GM23338 (cell line): Measurements from ENCODE around the gene EDEM1. TPM values are rescaled to one million over a fixed set of nuclear protein-coding genes. Genes with fewer than 3 reads are reported as not detected.

Experiments used
- ATAC-seq: fragments of 200-7000 bp; cut with Tn5 transposase; 3 replicates; pipeline ENCODE4 v1.9.1; 2020
- DNase-seq: peaks from one replicate; pipeline ENCODE4 v3.0.0-alpha.2; 2015; ENCODE audit warnings: low spot score
- H2AFZ ChIP-seq: fragments of 200-600 bp; sonication (generic); 2 replicates; pipeline ENCODE4 v1.8.0; 2016; ENCODE audit warnings: antibody characterized with exemption, mild to moderate bottlenecking, moderate library complexity
- H3F3A ChIP-seq: fragments of 200-600 bp; sonication (generic); replicated peaks from 2 replicates; pipeline ENCODE4 v1.8.0; 2017; ENCODE audit warnings: antibody characterized with exemption, mixed run types, low read depth
- H3K27ac ChIP-seq: fragments of 200-600 bp; sonication (generic); 2 replicates; pipeline ENCODE4 v1.6.1; 2016; ENCODE audit warnings: low read depth
- H3K27me3 ChIP-seq: fragments of 200-600 bp; sonication (generic); 2 replicates; pipeline ENCODE4 v1.8.0; 2016; ENCODE audit warnings: mild to moderate bottlenecking, mixed run types, moderate library complexity; ENCODE audit not compliant: insufficient read depth
- H3K36me3 ChIP-seq: fragments of 200-600 bp; sonication (generic); 2 replicates; pipeline ENCODE4 v1.8.0; 2016; ENCODE audit warnings: mild to moderate bottlenecking; ENCODE audit not compliant: insufficient read depth
- H3K4me1 ChIP-seq: fragments of 200-600 bp; sonication (generic); 2 replicates; pipeline ENCODE4 v1.8.0; 2016; ENCODE audit warnings: mild to moderate bottlenecking, moderate library complexity; ENCODE audit not compliant: insufficient read depth
- H3K4me2 ChIP-seq: fragments of 200-600 bp; sonication (generic); 2 replicates; pipeline ENCODE4 v1.7.1; 2017; ENCODE audit warnings: mixed run types
- H3K4me3 ChIP-seq: fragments of 200-600 bp; sonication (generic); 2 replicates; pipeline ENCODE4 v1.6.1; 2016; ENCODE audit warnings: mixed run types
- H3K79me2 ChIP-seq: fragments of 200-600 bp; sonication (generic); replicated peaks from 2 replicates; pipeline ENCODE4 v1.8.0; 2017; ENCODE audit warnings: mild to moderate bottlenecking; ENCODE audit not compliant: insufficient read depth
- H3K9me2 ChIP-seq: fragments of 200-600 bp; sonication (generic); 2 replicates; pipeline ENCODE4 v1.8.0; 2017; ENCODE audit not compliant: insufficient read depth
- H4K20me1 ChIP-seq: fragments of 200-600 bp; sonication (generic); replicated peaks from 2 replicates; pipeline ENCODE4 v1.8.0; 2017; ENCODE audit warnings: mild to moderate bottlenecking; ENCODE audit not compliant: insufficient read depth
- H3K27ac Mint-ChIP-seq: 2 replicates; pipeline ENCODE4 v1.8.0; 2020; ENCODE audit warnings: inconsistent platforms, mild to moderate bottlenecking, moderate library complexity, mixed read lengths
- H3K27me3 Mint-ChIP-seq: 3 replicates; pipeline ENCODE4 v1.8.0; 2022; ENCODE audit warnings: low read depth, mild to moderate bottlenecking, moderate library complexity, mixed read lengths, inconsistent platforms; ENCODE audit not compliant: insufficient read depth, poor library complexity
- H3K36me3 Mint-ChIP-seq: 3 replicates; pipeline ENCODE4 v1.8.0; 2021; ENCODE audit warnings: low read depth, mild to moderate bottlenecking, inconsistent platforms, moderate library complexity, mixed read lengths
- H3K4me1 Mint-ChIP-seq: 3 replicates; pipeline ENCODE4 v1.8.0; 2020; ENCODE audit warnings: mild to moderate bottlenecking, inconsistent platforms, mixed read lengths
- H3K4me3 Mint-ChIP-seq: 3 replicates; pipeline ENCODE4 v1.8.0; 2021; ENCODE audit warnings: moderate library complexity, mild to moderate bottlenecking, inconsistent platforms, mixed read lengths
- H3K9me3 Mint-ChIP-seq: 3 replicates; pipeline ENCODE4 v1.8.0; 2020; ENCODE audit warnings: moderate library complexity, mild to moderate bottlenecking, inconsistent platforms, mixed read lengths
- CREB1 ChIP-seq: fragments of 250-450 bp; sonication (Bioruptor Pico); IDR thresholded peaks from 2 replicates; pipeline ENCODE4 v1.5.0; 2020; ENCODE audit warnings: low read depth, mild to moderate bottlenecking, moderate library complexity
- CTCF ChIP-seq, 2 experiments: fragments of 200-600 bp in 1 of 2; sonication (generic) in 1 of 2; conservative IDR thresholded peaks; 2 replicates each; pipeline versions ENCODE4 v1.5.1 to v1.6.1; 2016 to 2017; ENCODE audit warnings: antibody characterized with exemption in 2 of 2, low read depth in 2 of 2, mild to moderate bottlenecking in 2 of 2, moderate library complexity in 1 of 2
- EZH2 ChIP-seq: fragments of 200-600 bp; sonication (generic); IDR thresholded peaks from one replicate; pipeline ENCODE4 v1.8.0; 2017; ENCODE audit warnings: antibody characterized with exemption, mild to moderate bottlenecking, low read depth; ENCODE audit not compliant: unreplicated experiment
- JUNB ChIP-seq: IDR thresholded peaks from one replicate; pipeline ENCODE4 v1.6.1; 2016; ENCODE audit warnings: antibody characterized with exemption; ENCODE audit not compliant: unreplicated experiment
- NANOG ChIP-seq: IDR thresholded peaks from 2 replicates; pipeline ENCODE4 v1.6.1; 2016; ENCODE audit warnings: antibody characterized with exemption, borderline replicate concordance
- POLR2AphosphoS5 ChIP-seq: IDR thresholded peaks from 2 replicates; pipeline ENCODE4 v1.6.1; 2016; ENCODE audit warnings: antibody characterized with exemption, low read depth
- ZNF114 ChIP-seq: fragments of 250-450 bp; sonication (Bioruptor Pico); IDR thresholded peaks from 2 replicates; pipeline ENCODE4 v1.5.0; 2020; ENCODE audit warnings: mild to moderate bottlenecking, moderate library complexity
- ZNF331 ChIP-seq: fragments of 250-450 bp; sonication (Bioruptor Pico); IDR thresholded peaks from 2 replicates; pipeline ENCODE4 v1.5.0; 2020; ENCODE audit warnings: low read depth, mild to moderate bottlenecking, moderate library complexity
- polyA plus RNA-seq: library from polyadenylated mRNA; unstranded; fragments of >200 nt; fragmentation: Nextera tagmentation; extraction: Ambion mirVana; gene quantifications from 2 replicates; pipeline ENCODE4 v1.2.1, GENCODE V29; 2016
- total RNA-seq: library from RNA; depleted of rRNA; stranded (reverse); fragments of >200 nt; shearing (Covaris generic); gene quantifications from 2 replicates; pipeline ENCODE4 v1.2.3, GENCODE V29; 2014
- TF ChIP-seq, protein P1 (sequence below): fragments of 250-450 bp; sonication (Bioruptor Pico); IDR thresholded peaks from 2 replicates; pipeline ENCODE4 v1.5.0; 2020; ENCODE audit warnings: mild to moderate bottlenecking, moderate library complexity
- TF ChIP-seq, protein P2 (sequence below): IDR thresholded peaks from 2 replicates; pipeline ENCODE4 v1.6.1; 2016; ENCODE audit warnings: antibody characterized with exemption

Gene EDEM1
- total and polyA plus RNA-seq, 2 experiments from 2014 or later: 2.2 to 36.7 TPM

- TF ChIP-seq EZH2: no peak
- TF ChIP-seq NANOG: no peak
- no peak for TF ChIP-seq ZNF331
- TF ChIP-seq POLR2AphosphoS5: no peak
- no peak for TF ChIP-seq CTCF (conservative IDR thresholded peaks at IDR 0.05; ENCODE audit: low read depth in 2 of 2)
These were observed 2.8 kb downstream of the EDEM1 start (continued) for GRCh38 chr3:5190147-5190791.

GRCh38 chr3:5191555-5192304 lies 4.2 kb downstream of the EDEM1 start:
- ATAC-seq (no peak), DNase-seq (peak; percentile 50)
- Histone ChIP-seq H3K79me2 (peaks cover 63% of the 10 kb centered on the region), H3K4me1 (peaks cover 16% of the 10 kb centered on the region), H3F3A (no peaks in the 10 kb centered on the region), H3K4me3 (no peak overlapping the region), H3K4me2 (no peak overlapping the region), H3K27me3 (peaks cover 12% of the 10 kb centered on the region; the same call in 1 of the 2 replicates), H3K27ac (no peak overlapping the region), H2AFZ (no peak overlapping the region), H4K20me1 (no peaks in the 10 kb centered on the region), H3K9me2 (no peaks in the 10 kb centered on the region), H3K36me3 (no peaks in the 10 kb centered on the region)
- TF ChIP-seq ZNF331 (no peak), JUNB (no peak), CTCF (conservative IDR thresholded peaks at IDR 0.05; ENCODE audit: low read depth in 2 of 2) (no peak), CREB1 (CRISPR knock-in tag) (no peak), ZNF114 (CRISPR knock-in tag) (no peak), NANOG (no peak)
- TF ChIP-seq, protein P1, sequence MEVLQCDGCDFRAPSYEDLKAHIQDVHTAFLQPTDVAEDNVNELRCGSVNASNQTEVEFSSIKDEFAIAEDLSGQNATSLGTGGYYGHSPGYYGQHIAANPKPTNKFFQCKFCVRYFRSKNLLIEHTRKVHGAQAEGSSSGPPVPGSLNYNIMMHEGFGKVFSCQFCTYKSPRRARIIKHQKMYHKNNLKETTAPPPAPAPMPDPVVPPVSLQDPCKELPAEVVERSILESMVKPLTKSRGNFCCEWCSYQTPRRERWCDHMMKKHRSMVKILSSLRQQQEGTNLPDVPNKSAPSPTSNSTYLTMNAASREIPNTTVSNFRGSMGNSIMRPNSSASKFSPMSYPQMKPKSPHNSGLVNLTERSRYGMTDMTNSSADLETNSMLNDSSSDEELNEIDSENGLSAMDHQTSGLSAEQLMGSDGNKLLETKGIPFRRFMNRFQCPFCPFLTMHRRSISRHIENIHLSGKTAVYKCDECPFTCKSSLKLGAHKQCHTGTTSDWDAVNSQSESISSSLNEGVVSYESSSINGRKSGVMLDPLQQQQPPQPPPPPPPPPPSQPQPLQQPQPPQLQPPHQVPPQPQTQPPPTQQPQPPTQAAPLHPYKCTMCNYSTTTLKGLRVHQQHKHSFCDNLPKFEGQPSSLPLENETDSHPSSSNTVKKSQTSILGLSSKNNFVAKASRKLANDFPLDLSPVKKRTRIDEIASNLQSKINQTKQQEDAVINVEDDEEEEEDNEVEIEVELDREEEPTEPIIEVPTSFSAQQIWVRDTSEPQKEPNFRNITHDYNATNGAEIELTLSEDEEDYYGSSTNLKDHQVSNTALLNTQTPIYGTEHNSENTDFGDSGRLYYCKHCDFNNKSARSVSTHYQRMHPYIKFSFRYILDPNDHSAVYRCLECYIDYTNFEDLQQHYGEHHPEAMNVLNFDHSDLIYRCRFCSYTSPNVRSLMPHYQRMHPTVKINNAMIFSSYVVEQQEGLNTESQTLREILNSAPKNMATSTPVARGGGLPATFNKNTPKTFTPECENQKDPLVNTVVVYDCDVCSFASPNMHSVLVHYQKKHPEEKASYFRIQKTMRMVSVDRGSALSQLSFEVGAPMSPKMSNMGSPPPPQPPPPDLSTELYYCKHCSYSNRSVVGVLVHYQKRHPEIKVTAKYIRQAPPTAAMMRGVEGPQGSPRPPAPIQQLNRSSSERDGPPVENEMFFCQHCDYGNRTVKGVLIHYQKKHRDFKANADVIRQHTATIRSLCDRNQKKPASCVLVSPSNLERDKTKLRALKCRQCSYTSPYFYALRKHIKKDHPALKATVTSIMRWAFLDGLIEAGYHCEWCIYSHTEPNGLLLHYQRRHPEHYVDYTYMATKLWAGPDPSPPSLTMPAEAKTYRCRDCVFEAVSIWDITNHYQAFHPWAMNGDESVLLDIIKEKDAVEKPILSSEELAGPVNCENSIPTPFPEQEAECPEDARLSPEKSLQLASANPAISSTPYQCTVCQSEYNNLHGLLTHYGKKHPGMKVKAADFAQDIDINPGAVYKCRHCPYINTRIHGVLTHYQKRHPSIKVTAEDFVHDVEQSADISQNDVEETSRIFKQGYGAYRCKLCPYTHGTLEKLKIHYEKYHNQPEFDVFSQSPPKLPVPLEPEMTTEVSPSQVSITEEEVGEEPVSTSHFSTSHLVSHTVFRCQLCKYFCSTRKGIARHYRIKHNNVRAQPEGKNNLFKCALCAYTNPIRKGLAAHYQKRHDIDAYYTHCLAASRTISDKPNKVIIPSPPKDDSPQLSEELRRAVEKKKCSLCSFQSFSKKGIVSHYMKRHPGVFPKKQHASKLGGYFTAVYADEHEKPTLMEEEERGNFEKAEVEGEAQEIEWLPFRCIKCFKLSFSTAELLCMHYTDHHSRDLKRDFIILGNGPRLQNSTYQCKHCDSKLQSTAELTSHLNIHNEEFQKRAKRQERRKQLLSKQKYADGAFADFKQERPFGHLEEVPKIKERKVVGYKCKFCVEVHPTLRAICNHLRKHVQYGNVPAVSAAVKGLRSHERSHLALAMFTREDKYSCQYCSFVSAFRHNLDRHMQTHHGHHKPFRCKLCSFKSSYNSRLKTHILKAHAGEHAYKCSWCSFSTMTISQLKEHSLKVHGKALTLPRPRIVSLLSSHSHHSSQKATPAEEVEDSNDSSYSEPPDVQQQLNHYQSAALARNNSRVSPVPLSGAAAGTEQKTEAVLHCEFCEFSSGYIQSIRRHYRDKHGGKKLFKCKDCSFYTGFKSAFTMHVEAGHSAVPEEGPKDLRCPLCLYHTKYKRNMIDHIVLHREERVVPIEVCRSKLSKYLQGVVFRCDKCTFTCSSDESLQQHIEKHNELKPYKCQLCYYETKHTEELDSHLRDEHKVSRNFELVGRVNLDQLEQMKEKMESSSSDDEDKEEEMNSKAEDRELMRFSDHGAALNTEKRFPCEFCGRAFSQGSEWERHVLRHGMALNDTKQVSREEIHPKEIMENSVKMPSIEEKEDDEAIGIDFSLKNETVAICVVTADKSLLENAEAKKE: no peak
- TF ChIP-seq, protein P2, sequence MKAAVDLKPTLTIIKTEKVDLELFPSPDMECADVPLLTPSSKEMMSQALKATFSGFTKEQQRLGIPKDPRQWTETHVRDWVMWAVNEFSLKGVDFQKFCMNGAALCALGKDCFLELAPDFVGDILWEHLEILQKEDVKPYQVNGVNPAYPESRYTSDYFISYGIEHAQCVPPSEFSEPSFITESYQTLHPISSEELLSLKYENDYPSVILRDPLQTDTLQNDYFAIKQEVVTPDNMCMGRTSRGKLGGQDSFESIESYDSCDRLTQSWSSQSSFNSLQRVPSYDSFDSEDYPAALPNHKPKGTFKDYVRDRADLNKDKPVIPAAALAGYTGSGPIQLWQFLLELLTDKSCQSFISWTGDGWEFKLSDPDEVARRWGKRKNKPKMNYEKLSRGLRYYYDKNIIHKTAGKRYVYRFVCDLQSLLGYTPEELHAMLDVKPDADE: no peak
- H3K4me3 Mint-ChIP-seq: no peak overlapping the region
- H3K27me3 Mint-ChIP-seq: peaks cover 5% of the 10 kb centered on the region
- H3K4me1 Mint-ChIP-seq: peaks cover 47% of the 10 kb centered on the region
- H3K9me3 Mint-ChIP-seq: no peaks in the 10 kb centered on the region
- peaks cover 24% of the 10 kb centered on the region for H3K36me3 Mint-ChIP-seq
- no peak overlapping the region; the same call in 1 of the 2 replicates for H3K27ac Mint-ChIP-seq
